Prostate gland (tissue), 2 donors: ENCODE data around the gene RETREG1. TPM values are rescaled to one million over a fixed set of nuclear protein-coding genes. Genes with fewer than 3 reads are reported as not detected.
A peak's percentile ranks its signal among the peaks of the same experiment; 100 is the strongest.
"Not testable (repeated sequence)": the region's sequence is repeated elsewhere in the genome, so short reads cannot be mapped to it uniquely, and the experiment has no call there.

Source experiments
- DNase-seq: peaks from one replicate; pipeline ENCODE4 v3.0.0-alpha.2; 2019; ENCODE audit warnings: low spot score
- H3K27ac ChIP-seq, 2 donors: fragments of 200-600 bp; sonication (generic); 2 replicates each; pipeline ENCODE4 v1.5.1; 2017 to 2019
- H3K27me3 ChIP-seq: fragments of 200-600 bp; sonication (generic); replicated peaks from 2 replicates; pipeline ENCODE4 v1.5.1; 2019; ENCODE audit not compliant: insufficient read depth
- H3K36me3 ChIP-seq, 2 donors: fragments of 200-600 bp; sonication (generic); 1 replicate in 1 of 2; 2 replicates in 1 of 2; pipeline versions ENCODE4 v1.5.1 to v1.8.1; 2017 to 2019
- H3K4me1 ChIP-seq: fragments of 200-600 bp; sonication (generic); replicated peaks from 2 replicates; pipeline ENCODE4 v1.5.1; 2019
- H3K4me3 ChIP-seq, 2 donors: fragments of 200-600 bp; sonication (generic); 2 replicates each; pipeline ENCODE4 v1.5.1; 2017 to 2019
- H3K9me3 ChIP-seq: fragments of 200-600 bp; sonication (generic); 2 replicates; pipeline ENCODE4 v1.5.1; 2017
- CTCF ChIP-seq, 4 experiments: fragments of 200-600 bp in 2 of 4; fragments of 450-650 bp in 2 of 4; sonication (generic) in 2 of 4; IDR thresholded peaks; 1 replicate in 3 of 4; 2 replicates in 1 of 4; pipeline ENCODE4 v1.5.1; 2016 to 2019; ENCODE audit warnings: antibody characterized with exemption in 4 of 4, mild to moderate bottlenecking in 2 of 4, moderate library complexity in 2 of 4
- POLR2A ChIP-seq: fragments of 450-650 bp; IDR thresholded peaks from one replicate; pipeline ENCODE4 v1.6.1; 2016; ENCODE audit warnings: antibody characterized with exemption, mild to moderate bottlenecking
- POLR2AphosphoS5 ChIP-seq: sonication (generic); formaldehyde crosslinking; IDR thresholded peaks from one replicate; pipeline ENCODE4 v1.6.1; 2017; ENCODE audit warnings: antibody characterized with exemption
- WGBS: methylation state at CpG from one replicate; pipeline ENCODE4 v1.1.5; 2018; 5-methylcytosine and 5-hydroxymethylcytosine counted together
- intact Hi-C: fragments of 100-400 bp; cut with DNase I; formaldehyde crosslinking; loops from one replicate; pipeline ENCODE4 v1.14.2; 2022
- total RNA-seq, 2 donors: library from RNA; depleted of rRNA; stranded (reverse); fragments of >200 nt; gene quantifications; one replicate each; pipeline ENCODE4 v1.1.0, GENCODE V29; 2016

Gene RETREG1
- total RNA-seq, 2 donors from 2014 or later: 13.5 to 18.4 TPM

GRCh38 chr5:16617274-16617968 is 624 bp upstream of the RETREG1 start:
- Histone ChIP-seq H3K36me3 (no peaks in the 10 kb centered on the region), H3K27ac (peak overlapping the region; percentile 70 to 71), H3K4me1 (no peaks in the 10 kb centered on the region), H3K4me3 (peak overlapping the region; percentile 71 to 77), H3K27me3 (no peaks in the 10 kb centered on the region), H3K9me3 (no peaks in the 10 kb centered on the region)
- DNase-seq: peak; percentile 18
- TF ChIP-seq CTCF (IDR thresholded peaks at IDR 0.05) (no peak), POLR2A (no peak), POLR2AphosphoS5 (no peak)
- intact Hi-C loops: no loop called here
- 28% methylated on average over 27 of the region's 27 CpGs for WGBS

GRCh38 chr5:16615741-16616535 is 859 bp downstream of the RETREG1 start:
- intact Hi-C loops: no loop called here
- no peak for DNase-seq
- H3K36me3 ChIP-seq: no peaks in the 10 kb centered on the region
- H3K4me3 ChIP-seq: peak overlapping the region; percentile 71 to 77
- H3K4me1 ChIP-seq: no peaks in the 10 kb centered on the region
- H3K27me3 ChIP-seq: no peaks in the 10 kb centered on the region
- WGBS: 13% methylated on average over 31 of the region's 31 CpGs
- H3K9me3 ChIP-seq: no peaks in the 10 kb centered on the region
- TF ChIP-seq POLR2AphosphoS5 (peak; percentile 17), CTCF (IDR thresholded peaks at IDR 0.05) (no peak)
- peak overlapping the region; percentile 70 to 71 for H3K27ac ChIP-seq

- Histone ChIP-seq H3K9me3 (no peaks in the 10 kb centered on the region), H3K27ac (no peak overlapping the region), H3K4me1 (no peaks in the 10 kb centered on the region), H3K27me3 (no peaks in the 10 kb centered on the region), H3K4me3 (no peak overlapping the region), H3K36me3 (no peaks in the 10 kb centered on the region)
- intact Hi-C loops: no loop called here
- DNase-seq: no peak
- WGBS: 97% methylated on average over 2 of the region's 2 CpGs
- no peak for TF ChIP-seq POLR2A
- no peak for TF ChIP-seq POLR2AphosphoS5
- no peak for TF ChIP-seq CTCF (IDR thresholded peaks at IDR 0.05)
Observed at GRCh38 chr5:16612007-16612406, 4.8 kb downstream of the RETREG1 start.

- 98% methylated on average over 2 of the region's 2 CpGs for WGBS
- H3K27me3 ChIP-seq, H3K4me3 ChIP-seq, intact Hi-C loops, DNase-seq, H3K27ac ChIP-seq, H3K36me3 ChIP-seq, H3K4me1 ChIP-seq, H3K9me3 ChIP-seq: not testable (repeated sequence)
Observed at GRCh38 chr5:16610896-16611295, 5.9 kb downstream of the RETREG1 start.

- Histone ChIP-seq H3K36me3 (no peaks in the 10 kb centered on the region), H3K27me3 (no peaks in the 10 kb centered on the region), H3K9me3 (no peaks in the 10 kb centered on the region), H3K27ac (no peak overlapping the region), H3K4me3 (no peak overlapping the region), H3K4me1 (no peaks in the 10 kb centered on the region)
- DNase-seq: no peak
- WGBS: 83% methylated on average over 9 of the region's 9 CpGs
- intact Hi-C loops: no loop called here
- TF ChIP-seq POLR2A: no peak
- no peak for TF ChIP-seq CTCF (IDR thresholded peaks at IDR 0.05)
- TF ChIP-seq POLR2AphosphoS5: no peak
Observed at GRCh38 chr5:16609412-16609811, 7.4 kb downstream of the RETREG1 start.
